Measurements from ENCODE around the gene TMEM37.

TMEM37 gene

DNA sequence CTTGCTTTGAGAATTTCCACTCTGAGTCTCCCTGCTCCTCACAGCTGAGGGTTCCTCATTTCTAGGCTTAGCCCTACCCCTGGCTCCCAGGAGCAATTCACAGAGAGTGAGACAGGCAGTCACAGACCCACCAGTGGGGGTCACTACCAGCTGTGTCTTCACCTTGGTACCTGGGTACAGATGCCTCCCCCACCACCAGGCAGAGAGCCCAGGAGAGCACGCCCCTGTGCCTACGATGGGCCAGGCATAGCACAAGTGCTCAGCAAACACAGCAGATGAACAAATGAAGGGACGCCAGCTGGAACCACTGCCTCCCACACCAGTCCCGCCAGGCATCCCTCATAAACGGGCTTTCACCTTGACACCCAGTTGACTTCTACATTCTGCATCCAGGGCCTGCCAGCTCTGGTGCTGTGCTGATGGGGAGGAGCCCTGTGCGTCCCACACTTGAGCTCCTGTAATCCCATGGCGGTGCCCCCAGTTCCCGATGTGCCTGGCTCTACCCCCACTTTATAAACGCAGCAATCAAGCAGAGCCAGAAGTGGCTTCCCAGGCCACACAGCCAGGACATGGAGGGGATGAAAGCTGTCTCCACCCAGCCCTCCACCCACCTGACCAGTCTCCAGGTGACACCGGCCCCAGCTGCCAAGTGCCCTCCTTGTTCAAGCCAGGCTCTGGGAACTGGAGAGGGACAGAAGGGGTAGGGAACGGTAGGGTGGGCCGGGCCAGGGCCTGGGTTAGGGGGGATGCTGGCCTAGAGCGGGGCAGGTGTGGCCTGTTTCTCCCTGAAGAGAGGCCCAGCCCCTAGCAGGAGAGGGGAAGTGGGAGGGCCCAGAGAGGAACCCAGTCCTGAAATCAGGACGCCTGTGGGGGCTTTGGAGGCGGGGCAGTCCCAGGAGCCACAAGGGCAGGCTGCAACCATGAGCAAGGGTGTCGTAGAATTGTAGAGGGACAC is 50.1 kb downstream of the TMEM37 start:
- DNase-seq: no peak

DNA sequence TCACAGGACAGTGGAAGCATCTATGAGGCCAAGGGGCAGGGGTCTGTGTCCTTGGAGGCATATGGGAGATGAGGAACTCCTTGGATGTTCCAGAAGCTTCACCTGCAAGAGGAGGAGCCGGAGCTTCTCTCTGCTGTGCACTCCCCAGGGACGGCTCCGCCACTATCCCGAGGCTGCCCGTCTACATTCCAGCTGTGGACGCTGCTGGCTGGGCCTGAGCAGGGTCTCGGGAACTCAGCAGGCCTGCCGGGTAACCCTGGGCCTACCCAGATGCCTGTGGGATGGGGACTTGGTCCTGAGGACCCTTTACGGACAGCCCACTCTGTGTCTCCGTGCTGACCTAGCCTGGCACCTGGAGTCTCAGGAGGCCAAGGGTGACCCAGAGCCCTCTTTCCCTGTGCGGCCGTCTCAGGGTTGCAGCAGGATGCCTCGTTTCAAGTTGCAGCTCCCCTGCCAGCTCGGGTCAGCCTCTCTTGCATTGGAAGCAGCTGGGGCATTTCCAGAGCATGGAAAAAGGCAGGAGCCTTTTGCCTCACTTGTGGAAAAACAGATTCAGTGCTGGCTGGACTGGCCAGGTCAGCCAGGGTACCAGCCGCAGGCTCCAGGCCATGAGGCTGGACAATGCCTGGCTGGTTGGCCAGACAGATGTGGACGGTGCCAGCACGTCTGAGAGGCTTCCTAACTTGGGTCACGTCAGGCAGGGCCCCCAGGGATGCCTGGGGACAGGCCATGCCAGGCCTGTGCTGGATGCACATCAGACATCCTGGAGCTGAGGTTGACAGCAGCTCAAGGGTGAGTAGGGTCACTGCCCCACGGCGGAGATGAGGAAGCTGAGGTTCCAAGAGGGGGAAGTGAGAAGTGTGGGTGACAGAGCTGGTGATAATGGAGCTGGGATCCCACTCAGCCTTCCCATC is 51.1 kb downstream of the TMEM37 start:
- no peak for DNase-seq

DNA sequence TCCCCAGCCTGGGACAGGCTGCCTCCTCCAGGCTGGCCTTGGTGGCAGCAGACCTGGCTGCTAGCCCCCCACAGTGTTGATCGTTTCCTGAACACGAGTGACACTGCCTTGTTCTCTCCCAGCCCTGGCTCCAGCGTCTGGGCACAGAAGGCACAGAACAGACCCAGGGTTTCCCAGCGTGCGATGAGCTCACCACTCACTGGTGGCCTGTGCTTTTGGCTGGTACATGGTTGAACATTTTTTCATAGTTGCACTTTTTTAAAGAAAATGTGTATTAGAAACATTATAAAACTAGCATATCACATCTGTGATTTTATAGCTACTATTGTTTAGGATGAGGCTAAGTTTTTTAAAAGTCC is 51.7 kb downstream of the TMEM37 start:
- DNase-seq: no peak

DNA sequence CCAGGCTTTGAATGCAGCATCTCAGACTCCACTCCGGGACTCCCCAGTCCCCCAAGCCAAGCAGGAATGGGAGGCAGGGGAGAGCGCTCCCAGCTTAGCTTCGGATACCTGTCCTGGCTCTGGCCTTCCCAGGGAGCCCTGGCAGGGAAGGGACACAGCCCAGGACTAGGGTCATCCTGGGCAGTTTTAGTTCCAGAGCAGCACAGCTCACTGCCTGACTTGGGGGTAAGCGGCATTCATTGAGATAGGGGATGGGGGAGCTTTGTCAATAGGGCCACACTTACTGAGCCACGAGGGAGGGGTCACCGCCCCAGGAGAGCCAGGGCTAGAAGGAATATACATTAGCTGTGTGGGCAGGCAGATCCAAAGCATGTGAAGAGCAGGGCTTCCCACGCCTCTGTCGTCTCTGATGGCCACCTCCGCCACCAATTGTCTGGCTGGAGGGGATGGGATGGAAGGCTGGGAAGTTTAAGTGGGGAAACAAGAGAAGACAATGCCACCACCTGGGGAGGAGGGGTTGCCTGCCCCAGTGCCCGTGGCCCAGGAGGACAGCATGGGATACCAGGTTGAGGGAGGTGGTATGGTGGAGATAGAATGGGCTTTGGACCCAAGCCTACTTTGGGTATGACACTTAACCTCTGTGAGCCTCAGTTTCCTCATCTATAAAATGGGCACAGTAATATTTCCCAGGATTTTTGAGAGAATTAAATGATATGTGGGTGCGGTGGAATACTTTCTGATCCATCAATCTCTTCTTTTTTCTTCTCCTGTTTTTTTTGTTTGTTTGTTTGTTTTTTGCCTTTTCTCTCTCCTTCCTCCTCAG is 52.5 kb downstream of the TMEM37 start:
- no peak for DNase-seq

DNA sequence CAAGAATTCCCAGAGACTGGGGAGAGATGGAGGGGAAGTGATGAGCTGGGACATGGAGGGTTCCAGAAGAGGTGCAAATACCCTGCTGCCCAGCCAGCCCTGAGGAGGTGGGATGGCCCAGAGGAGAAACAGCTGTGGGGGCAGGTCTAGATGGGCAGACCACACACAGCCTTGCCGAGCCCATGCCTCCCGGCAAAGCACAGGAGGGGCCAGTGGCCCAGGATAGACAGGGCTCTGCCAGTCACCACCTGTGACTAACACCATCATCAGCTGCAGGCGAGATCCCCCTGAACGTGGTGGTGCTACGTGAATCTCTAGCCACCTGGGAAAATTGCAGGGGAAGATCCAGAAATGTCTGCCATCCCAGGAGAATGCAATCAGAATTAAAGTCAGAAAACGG is 53.2 kb downstream of the TMEM37 start:
- DNase-seq: no peak

DNA sequence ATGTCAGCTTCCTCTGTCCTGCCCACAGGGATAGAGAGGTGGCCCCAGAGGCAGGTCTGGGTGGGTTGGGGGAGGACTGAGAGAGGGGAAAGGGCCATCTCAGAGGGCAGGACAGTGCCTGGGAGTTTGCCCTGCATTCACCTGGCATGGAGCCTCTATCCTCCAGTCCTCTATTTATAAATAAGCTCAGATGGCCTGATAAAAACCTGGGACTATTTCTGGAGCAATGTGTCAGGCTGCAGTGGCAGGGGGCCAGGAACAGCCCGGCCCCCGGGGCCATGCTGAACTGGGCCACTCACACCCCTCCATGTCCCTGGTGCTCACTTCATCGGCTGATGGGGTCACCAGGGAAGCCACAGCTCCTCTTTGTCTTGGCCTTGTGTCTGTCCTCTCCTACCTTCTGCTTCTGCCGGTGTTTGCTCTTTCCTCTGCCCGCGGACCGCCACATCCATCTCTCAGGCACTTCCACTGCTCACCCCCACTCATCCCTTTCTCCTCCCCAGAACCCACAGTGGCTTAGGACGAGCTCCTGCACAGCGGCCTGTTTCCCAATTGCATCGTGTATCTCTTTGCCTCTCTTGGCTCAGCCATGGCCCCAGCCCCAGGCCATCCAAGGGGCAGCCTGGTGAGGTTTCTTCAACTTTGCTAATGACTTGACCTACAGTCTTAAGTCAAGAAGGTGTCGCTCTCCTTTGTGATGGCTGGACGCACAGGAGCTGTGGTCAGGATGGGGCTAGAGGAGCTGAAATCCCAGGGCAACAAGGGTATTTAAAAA is 53.9 kb downstream of the TMEM37 start:
- DNase-seq: no peak

DNA sequence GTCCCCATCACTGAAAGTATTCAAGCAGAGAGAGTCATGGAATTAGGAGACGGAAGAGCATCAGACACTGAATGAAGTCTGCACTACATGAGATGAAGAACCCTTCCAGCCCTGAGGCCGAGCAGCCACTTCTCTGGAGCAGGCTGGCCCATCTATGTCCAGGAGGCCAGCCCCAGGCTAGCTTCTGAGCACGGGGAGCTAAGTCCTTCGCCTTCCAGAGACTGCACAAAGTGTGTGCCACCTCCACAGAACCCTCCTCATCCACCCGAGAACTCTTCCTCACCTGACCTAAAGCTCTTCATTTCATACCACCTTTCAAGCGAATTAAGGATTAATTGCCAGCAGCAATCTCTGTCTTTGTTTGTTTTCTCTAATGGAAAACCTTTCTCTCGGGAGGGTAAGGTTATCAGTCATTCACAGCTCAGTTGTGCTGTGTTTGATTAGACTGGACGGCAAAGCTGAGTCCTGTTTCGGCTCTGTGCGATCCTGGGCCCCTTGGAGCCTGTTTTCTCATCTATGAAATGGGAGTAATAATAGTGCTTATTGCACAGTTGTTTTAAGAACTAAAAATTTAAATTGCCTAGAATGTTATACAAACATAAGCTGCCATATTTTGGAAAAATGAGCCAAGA is 54.7 kb downstream of the TMEM37 start:
- DNase-seq: no peak

DNA sequence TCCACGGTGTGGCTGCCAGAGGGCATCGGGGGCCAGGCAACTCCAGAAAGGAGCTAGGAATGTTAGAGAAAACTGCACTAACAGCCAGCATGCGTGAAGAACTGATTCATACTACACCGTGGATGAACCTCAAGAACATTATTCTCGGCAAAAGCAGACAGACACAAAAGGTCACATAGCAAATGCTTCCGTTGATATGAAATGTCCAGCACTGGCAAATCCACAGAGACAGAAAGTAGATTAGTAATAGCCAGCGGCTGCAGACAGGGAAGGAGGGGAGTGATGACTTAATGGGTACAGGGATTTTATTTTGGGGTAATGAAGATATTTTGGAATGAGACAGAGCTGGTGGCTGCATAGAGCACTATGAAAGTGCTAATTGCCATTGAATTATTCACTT is 55.2 kb downstream of the TMEM37 start:
- no peak for DNase-seq

DNA sequence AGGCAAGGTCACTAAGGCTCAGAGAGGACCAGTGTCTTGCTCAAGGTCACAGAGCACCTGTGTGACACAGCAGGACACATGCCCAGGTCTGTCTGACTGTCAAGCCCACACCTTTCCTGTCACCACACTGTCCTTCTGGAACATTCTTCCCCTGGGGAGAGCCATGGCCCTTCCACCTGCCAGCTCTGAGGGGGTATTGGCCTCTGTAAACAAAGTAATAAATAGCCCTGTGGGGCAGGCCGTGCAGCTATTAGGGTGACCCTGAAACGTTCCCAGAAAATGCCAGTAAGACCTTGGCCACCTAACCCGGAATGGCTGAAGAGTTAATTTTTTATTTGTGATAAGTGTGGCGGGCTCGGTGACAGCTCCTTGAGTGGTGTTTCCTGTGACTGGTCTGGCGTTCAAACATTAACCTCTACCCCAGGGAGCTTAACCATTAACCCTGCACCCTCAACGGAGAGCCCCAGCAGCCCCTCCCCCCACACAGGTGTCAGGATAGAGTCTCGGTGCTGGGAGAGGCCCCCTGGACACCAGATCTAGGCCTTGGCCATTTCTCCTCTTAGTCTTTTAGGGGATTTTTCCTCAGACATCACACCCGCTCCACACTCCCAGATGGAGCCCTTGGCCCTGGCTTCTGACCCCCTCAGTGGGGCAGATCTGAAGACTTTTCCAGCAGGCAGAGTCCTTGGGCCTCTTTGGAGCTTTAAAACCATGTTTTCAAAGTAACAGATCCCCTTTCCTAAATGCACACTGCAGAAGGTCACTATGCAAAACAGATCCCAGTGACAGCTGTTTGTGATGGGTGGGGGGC is 56.0 kb downstream of the TMEM37 start:
- DNase-seq: no peak
